ENCODE data around the gene SLC27A3. TPM values are rescaled to one million over a fixed set of nuclear protein-coding genes. Genes with fewer than 3 reads are reported as not detected.

The SLC27A3 gene
- total and polyA plus RNA-seq, 2 of the 8 experiments (the other 6 are each of a cell fraction or from before 2014, with no cell fraction given) = 39.1 to 40.1 TPM

- no peak overlapping the region for H2BK12ac ChIP-seq (ENCODE audit: low read depth, low read length)
- H3K27me3 ChIP-seq (replicated peaks in 1 of 4; ENCODE audit: control insufficient read depth in 3 of 4, extremely low read depth in 1 of 4, insufficient read depth in 3 of 4, low read length in 3 of 4) = no peaks in the 10 kb centered on the region
- no peak for DNase-seq (ENCODE audit: low read depth in 1 of 2, low spot score in 2 of 2)
- no peak overlapping the region for H4K91ac ChIP-seq (replicated peaks; ENCODE audit: insufficient read length, low read length)
- H2AFZ ChIP-seq (ENCODE audit: low read length) = no peak overlapping the region
- H3K9me3 ChIP-seq (ENCODE audit: insufficient read depth in 2 of 2, low read depth in 1 of 2, low read length in 1 of 2) = no peaks in the 10 kb centered on the region
- no peaks in the 10 kb centered on the region; a peak in 1 of 7 replicates for H3K4me1 ChIP-seq (replicated peaks in 1 of 4; ENCODE audit: control insufficient read depth in 3 of 4, insufficient read depth in 4 of 4, low read length in 3 of 4)
- H3K4ac ChIP-seq (replicated peaks; ENCODE audit: insufficient read length, low read depth, low read length) = no peak overlapping the region
- 80% methylated on average over 7 of the region's 7 CpGs; no CpG with 5 or more reads in 1 of the 2 experiments for WGBS, 2 experiments (ENCODE audit: extremely low coverage in 1 of 2, insufficient coverage in 1 of 2, insufficient read length in 1 of 2, insufficient replicate concordance in 2 of 2, low coverage in 1 of 2, low lambda C conversion rate in 2 of 2, missing lambda C conversion rate in 1 of 2)
- H4K8ac ChIP-seq (ENCODE audit: extremely low read depth, insufficient read depth, low read length) = no peak overlapping the region; the same call in 1 of the 2 replicates
- no peak overlapping the region for H4K5ac ChIP-seq (ENCODE audit: insufficient read length, low read depth, low read length)
- H4K20me1 ChIP-seq (replicated peaks in 1 of 2; ENCODE audit: control insufficient read depth in 1 of 2, insufficient read depth in 2 of 2, low read length in 2 of 2) = peaks cover 0 to 4% of the 10 kb centered on the region in 2 experiments
- no peak overlapping the region for H3K18ac ChIP-seq (ENCODE audit: extremely low read depth, low read length)
- no peak overlapping the region for H3K56ac ChIP-seq (replicated peaks; ENCODE audit: insufficient read length, low read depth, low read length)
- no peak overlapping the region for H2BK15ac ChIP-seq (ENCODE audit: low read length)
- H2BK120ac ChIP-seq (replicated peaks; ENCODE audit: low read depth, low read length) = no peak overlapping the region
- no peak overlapping the region for H3K23ac ChIP-seq (ENCODE audit: insufficient read length)
- FAIRE-seq = no peak
- no peak overlapping the region for H3K14ac ChIP-seq (ENCODE audit: insufficient read length)
- 0 out of 2 replicates have a peak, but pooled peaks cover 2% of the 10 kb centered on the region for H3K79me1 ChIP-seq (ENCODE audit: low read depth, low read length)
- CTCF ChIA-PET (ENCODE audit: partially characterized antibody) = interaction anchor here (0.9 to 3.3 kb wide), 7 partner anchors 9 to 185 kb away, joined by 3 to 11 read pairs (median 3); partner anchors contain the start of gene DENND4B
- POLR2A ChIA-PET (ENCODE audit: partially characterized antibody) = interaction anchor here (0.6 to 15.1 kb wide), 9 partner anchors 12 to 191 kb away, joined by 3 to 153 read pairs (median 5); partner anchors contain the start of genes GATAD2B, JTB, RPS27 and SLC27A3
- H3K4me3 ChIP-seq (ENCODE audit: extremely low read depth in 1 of 4, insufficient read depth in 2 of 4, low read depth in 3 of 4, low read length in 4 of 4) = no peak overlapping the region
- H3K36me3 ChIP-seq (ENCODE audit: control insufficient read depth in 2 of 4, insufficient read depth in 4 of 4, low read length in 3 of 4) = peaks cover 0 to 7% (median under 1%) of the 10 kb centered on the region in 4 experiments; a peak in 2 of 8 replicates
- H2BK20ac ChIP-seq (ENCODE audit: low read length) = no peak overlapping the region
- no peaks in the 10 kb centered on the region for H3K23me2 ChIP-seq (ENCODE audit: low read depth, low read length)
- H3K79me2 ChIP-seq (ENCODE audit: control insufficient read depth in 1 of 2, insufficient read depth in 2 of 2, low read length in 2 of 2) = no peaks in the 10 kb centered on the region
- H2BK5ac ChIP-seq (ENCODE audit: low read depth, low read length) = no peak overlapping the region
- no peak overlapping the region for H3K27ac ChIP-seq (ENCODE audit: low read depth, low read length)
- no peak overlapping the region for H3K4me2 ChIP-seq (ENCODE audit: insufficient read depth in 1 of 2, low read depth in 2 of 2, low read length in 2 of 2)
- TF ChIP-seq RXRA (IDR thresholded peaks at IDR 0.05; ENCODE audit: insufficient read depth, low read depth, low read length) (no peak), POU5F1 (IDR thresholded peaks at IDR 0.05; ENCODE audit: low read depth, low read length) (no peak), POLR2AphosphoS5 (IDR thresholded peaks at IDR 0.05; ENCODE audit: low read depth, low read length) (peak; percentile 26; the same call in 1 of the 2 replicates)
- no peak overlapping the region for H2AK5ac ChIP-seq (ENCODE audit: low read depth, low read length)
- H3K9ac ChIP-seq (replicated peaks in 1 of 4; ENCODE audit: extremely low read depth in 1 of 4, low read depth in 3 of 4, low read length in 3 of 4) = no peak overlapping the region; a peak in 1 of 7 replicates
These were observed 26.8 kb downstream of the SLC27A3 start for GRCh38 chr1:153801786-153802697.

All from H1 (cell line).